ENCODE data around the gene DGKI. TPM values are rescaled to one million over a fixed set of nuclear protein-coding genes. Genes with fewer than 3 reads are reported as not detected.
A peak's percentile ranks its signal among the peaks of the same experiment; 100 is the strongest.

The DGKI gene
- total RNA-seq, 1 donor from 2014 or later: 5.5 TPM

DNA sequence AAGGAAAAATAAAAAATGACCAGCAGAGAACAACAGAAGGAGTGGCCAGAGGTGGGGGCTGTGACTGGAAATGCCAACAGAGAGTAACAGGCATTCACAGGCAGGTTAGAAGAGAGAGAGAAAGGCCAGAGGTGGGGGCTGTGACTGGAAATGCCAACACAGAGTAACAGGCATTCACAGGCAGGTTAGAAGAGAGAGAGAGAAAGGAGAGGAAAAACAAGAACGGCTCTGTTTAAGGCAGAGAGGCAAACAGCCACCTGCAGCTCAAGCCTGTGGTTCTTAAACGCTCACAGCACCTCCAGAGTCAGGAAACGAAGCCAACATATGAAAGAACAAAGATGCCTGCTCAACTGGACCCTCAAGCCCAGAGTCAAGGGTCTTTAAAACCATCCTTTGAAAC is 39.5 kb upstream of the DGKI start:
- no peaks in the 10 kb centered on the region for H3K79me2 ChIP-seq (ENCODE audit: low read depth)
- peak overlapping the region; percentile 13 for H3K27ac ChIP-seq
- H3K4me3 ChIP-seq: no peak overlapping the region
- peaks cover 7% of the 10 kb centered on the region for H3K9me3 Mint-ChIP-seq
- H4K20me1 ChIP-seq (ENCODE audit: low read depth): no peaks in the 10 kb centered on the region
- H3K4me1 ChIP-seq: peaks cover 19% of the 10 kb centered on the region
- H3K36me3 Mint-ChIP-seq: peaks cover 43% of the 10 kb centered on the region
- H3K27me3 Mint-ChIP-seq (ENCODE audit: insufficient read depth, low read depth): no peaks in the 10 kb centered on the region
- peak overlapping the region; percentile 30 for H3K27ac Mint-ChIP-seq
- no peak overlapping the region for H3K4me3 Mint-ChIP-seq
- no peaks in the 10 kb centered on the region for H3K27me3 ChIP-seq
- H3F3A ChIP-seq (ENCODE audit: low read depth): peaks cover 23% of the 10 kb centered on the region
- no peaks in the 10 kb centered on the region for H3K9me3 ChIP-seq (ENCODE audit: low read depth)
- TF ChIP-seq EZH2phosphoT487 (IDR thresholded peaks at IDR 0.05): no peak
- TF ChIP-seq EZH2 (IDR thresholded peaks at IDR 0.05): no peak
- TF ChIP-seq, protein P1, sequence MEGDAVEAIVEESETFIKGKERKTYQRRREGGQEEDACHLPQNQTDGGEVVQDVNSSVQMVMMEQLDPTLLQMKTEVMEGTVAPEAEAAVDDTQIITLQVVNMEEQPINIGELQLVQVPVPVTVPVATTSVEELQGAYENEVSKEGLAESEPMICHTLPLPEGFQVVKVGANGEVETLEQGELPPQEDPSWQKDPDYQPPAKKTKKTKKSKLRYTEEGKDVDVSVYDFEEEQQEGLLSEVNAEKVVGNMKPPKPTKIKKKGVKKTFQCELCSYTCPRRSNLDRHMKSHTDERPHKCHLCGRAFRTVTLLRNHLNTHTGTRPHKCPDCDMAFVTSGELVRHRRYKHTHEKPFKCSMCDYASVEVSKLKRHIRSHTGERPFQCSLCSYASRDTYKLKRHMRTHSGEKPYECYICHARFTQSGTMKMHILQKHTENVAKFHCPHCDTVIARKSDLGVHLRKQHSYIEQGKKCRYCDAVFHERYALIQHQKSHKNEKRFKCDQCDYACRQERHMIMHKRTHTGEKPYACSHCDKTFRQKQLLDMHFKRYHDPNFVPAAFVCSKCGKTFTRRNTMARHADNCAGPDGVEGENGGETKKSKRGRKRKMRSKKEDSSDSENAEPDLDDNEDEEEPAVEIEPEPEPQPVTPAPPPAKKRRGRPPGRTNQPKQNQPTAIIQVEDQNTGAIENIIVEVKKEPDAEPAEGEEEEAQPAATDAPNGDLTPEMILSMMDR (IDR thresholded peaks at IDR 0.05): no peak
- H3K36me3 ChIP-seq: peaks cover 5% of the 10 kb centered on the region
- H3K4me2 ChIP-seq: peak overlapping the region; percentile 31
- no peak overlapping the region for H3K9ac ChIP-seq
- H3K4me1 Mint-ChIP-seq: peaks cover 19% of the 10 kb centered on the region
- no peak overlapping the region for H2AFZ ChIP-seq (replicated peaks)
- no peak for DNase-seq (ENCODE audit: low spot score)

DNA sequence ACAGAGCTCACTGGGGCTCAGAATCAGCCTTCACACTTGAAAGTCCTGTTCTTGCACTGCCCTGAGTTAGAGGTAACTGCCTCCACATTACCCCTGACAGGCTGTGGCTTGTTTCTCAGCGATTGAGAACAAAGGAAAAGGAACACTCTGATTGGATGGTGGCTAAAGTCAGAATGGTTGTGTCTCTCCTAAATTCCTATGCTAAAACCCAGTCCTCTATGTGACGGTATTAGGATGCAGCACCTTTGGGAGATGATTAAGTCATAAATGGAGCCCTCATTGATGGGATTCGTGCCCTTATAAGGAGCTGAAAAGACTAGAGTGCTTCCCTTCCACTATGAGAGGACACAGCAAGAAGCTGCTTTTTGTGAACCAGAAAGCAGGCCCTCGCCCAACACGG is 38.9 kb upstream of the DGKI start:
- DNase-seq (ENCODE audit: low spot score): no peak
- H3K4me2 ChIP-seq: no peak overlapping the region
- H4K20me1 ChIP-seq (ENCODE audit: low read depth): no peaks in the 10 kb centered on the region
- Mint-ChIP-seq H3K27ac (peak overlapping the region; percentile 30), H3K4me3 (no peak overlapping the region), H3K9me3 (peaks cover 7% of the 10 kb centered on the region), H3K27me3 (ENCODE audit: insufficient read depth, low read depth) (peaks cover under 1% of the 10 kb centered on the region), H3K36me3 (peaks cover 46% of the 10 kb centered on the region), H3K4me1 (peaks cover 20% of the 10 kb centered on the region)
- H3F3A ChIP-seq (ENCODE audit: low read depth): peaks cover 29% of the 10 kb centered on the region
- TF ChIP-seq EZH2 (IDR thresholded peaks at IDR 0.05): no peak
- TF ChIP-seq EZH2phosphoT487 (IDR thresholded peaks at IDR 0.05): no peak
- TF ChIP-seq, protein P1 (IDR thresholded peaks at IDR 0.05): no peak
- H3K36me3 ChIP-seq: peaks cover 5% of the 10 kb centered on the region
- no peaks in the 10 kb centered on the region for H3K27me3 ChIP-seq
- H2AFZ ChIP-seq (replicated peaks): no peak overlapping the region
- no peaks in the 10 kb centered on the region for H3K9me3 ChIP-seq (ENCODE audit: low read depth)
- no peak overlapping the region for H3K9ac ChIP-seq
- peaks cover 20% of the 10 kb centered on the region for H3K4me1 ChIP-seq
- no peak overlapping the region for H3K27ac ChIP-seq
- H3K4me3 ChIP-seq: no peak overlapping the region
- no peaks in the 10 kb centered on the region for H3K79me2 ChIP-seq (ENCODE audit: low read depth)

DNA sequence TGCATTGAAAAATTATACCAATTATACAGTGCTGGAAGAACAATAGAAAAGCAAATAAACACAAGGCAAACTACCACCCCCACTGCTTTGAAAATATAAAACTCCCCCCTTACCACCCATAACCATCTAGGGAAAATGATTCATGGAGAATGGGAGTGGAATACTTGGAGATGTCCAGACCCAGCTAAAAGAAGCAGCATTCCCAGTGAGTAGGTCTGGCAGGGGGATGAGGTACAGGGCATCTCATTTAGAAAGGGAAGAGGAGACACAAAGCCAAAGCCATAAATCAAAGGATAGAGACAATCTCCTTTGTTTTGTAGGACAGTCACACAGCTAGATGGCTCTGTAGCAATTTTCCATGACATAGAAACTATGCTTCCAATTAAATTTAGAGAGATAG is 36.0 kb upstream of the DGKI start:
- H3K27me3 Mint-ChIP-seq (ENCODE audit: insufficient read depth, low read depth): peaks cover 9% of the 10 kb centered on the region
- Histone ChIP-seq H3K9me3 (ENCODE audit: low read depth) (no peaks in the 10 kb centered on the region), H3F3A (ENCODE audit: low read depth) (peaks cover 56% of the 10 kb centered on the region), H3K4me2 (no peak overlapping the region), H2AFZ (replicated peaks) (no peak overlapping the region), H3K4me1 (peaks cover 48% of the 10 kb centered on the region), H3K9ac (no peak overlapping the region), H3K4me3 (no peak overlapping the region), H3K36me3 (peaks cover 5% of the 10 kb centered on the region), H3K79me2 (ENCODE audit: low read depth) (no peaks in the 10 kb centered on the region), H3K27ac (no peak overlapping the region), H4K20me1 (ENCODE audit: low read depth) (no peaks in the 10 kb centered on the region), H3K27me3 (no peaks in the 10 kb centered on the region)
- peaks cover 7% of the 10 kb centered on the region for H3K9me3 Mint-ChIP-seq
- DNase-seq (ENCODE audit: low spot score): no peak
- H3K27ac Mint-ChIP-seq: no peak overlapping the region
- no peak for TF ChIP-seq EZH2phosphoT487 (IDR thresholded peaks at IDR 0.05)
- TF ChIP-seq EZH2 (IDR thresholded peaks at IDR 0.05): no peak
- TF ChIP-seq, protein P1 (IDR thresholded peaks at IDR 0.05): no peak
- peaks cover 61% of the 10 kb centered on the region for H3K36me3 Mint-ChIP-seq
- peaks cover 47% of the 10 kb centered on the region for H3K4me1 Mint-ChIP-seq
- no peak overlapping the region for H3K4me3 Mint-ChIP-seq

All from neural progenitor cell (in vitro differentiated cells).